ENCODE results near the gene CCDC28A. TPM values are rescaled to one million over a fixed set of nuclear protein-coding genes. Genes with fewer than 3 reads are reported as not detected.
"Not testable (repeated sequence)": the region's sequence is repeated elsewhere in the genome, so short reads cannot be mapped to it uniquely, and the experiment has no call there.

CCDC28A gene
- total RNA-seq: 10.2 and 12.1 TPM in 2 replicates

DNA sequence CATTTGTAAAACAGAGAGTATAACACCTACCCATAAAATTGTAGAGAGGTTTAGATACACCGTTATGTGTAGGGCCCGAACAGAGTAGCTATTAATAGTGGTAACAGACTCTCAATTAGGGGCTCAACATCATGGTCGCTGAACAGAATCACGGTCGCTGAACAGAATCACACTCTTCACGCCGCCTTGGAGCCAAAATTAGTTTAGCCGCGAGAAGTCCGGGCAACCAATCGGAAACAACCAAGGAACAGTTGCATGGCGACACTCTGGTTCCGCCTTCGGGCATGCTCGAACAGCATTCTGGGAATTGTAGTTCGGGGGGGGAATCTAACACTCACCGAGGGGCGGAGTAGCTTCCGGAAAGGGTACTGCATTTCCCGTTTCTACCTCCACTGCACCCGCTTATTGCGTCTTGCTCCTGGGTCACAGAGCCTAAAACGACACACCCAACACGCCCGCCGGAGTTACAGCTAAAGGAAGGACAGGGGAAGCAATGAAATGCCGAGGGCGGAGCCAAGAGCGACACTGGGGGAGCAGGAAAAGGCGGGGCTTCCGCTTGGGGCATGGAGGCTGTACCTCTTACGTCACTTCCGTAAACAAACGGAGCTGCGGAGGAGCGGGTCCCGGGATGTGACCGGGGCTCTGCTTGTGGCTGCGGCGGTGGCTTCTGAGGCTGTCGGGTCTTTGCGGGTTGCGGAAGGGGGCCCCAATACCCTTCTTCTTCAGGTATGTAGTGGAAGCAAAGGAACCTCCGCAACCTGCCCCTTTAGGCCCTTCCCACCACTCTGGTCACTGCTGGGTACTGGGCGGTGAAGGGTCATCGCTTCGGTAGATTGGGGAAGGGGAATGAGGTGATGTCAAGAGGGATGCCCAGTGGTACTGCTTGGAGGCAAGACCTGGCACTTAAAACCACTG lies at the start of gene CCDC28A:
Gene CCDC28A, plus strand, starts transcription at position 593 of the 915 bp plus-strand sequence. CDS start 2,352 bp downstream, outside the sequence.
- peak; percentile 90 for DNase-seq (ENCODE audit: extremely low read depth, low read depth, low spot score)

DNA sequence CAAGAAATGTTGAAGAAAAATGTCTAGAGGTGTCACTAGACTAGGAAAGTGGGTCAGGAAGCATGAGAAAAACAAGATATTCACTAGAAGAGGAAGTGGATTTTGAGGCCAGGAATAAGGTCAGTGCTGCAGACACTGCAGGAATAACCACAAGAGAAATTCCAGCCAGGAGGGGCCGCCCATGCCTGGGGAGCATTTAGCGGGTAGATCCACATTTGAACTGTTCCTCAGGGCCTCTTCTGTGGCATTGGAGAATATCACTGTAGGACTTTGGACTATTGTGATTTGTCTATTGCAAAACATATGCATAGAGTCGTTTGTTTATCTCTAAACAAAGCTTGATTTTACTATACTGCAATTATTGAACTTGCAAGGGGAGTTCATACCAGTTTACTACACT lies 49.6 kb upstream of the CCDC28A start:
- no peak for DNase-seq (ENCODE audit: extremely low read depth, low read depth, low spot score)

DNA sequence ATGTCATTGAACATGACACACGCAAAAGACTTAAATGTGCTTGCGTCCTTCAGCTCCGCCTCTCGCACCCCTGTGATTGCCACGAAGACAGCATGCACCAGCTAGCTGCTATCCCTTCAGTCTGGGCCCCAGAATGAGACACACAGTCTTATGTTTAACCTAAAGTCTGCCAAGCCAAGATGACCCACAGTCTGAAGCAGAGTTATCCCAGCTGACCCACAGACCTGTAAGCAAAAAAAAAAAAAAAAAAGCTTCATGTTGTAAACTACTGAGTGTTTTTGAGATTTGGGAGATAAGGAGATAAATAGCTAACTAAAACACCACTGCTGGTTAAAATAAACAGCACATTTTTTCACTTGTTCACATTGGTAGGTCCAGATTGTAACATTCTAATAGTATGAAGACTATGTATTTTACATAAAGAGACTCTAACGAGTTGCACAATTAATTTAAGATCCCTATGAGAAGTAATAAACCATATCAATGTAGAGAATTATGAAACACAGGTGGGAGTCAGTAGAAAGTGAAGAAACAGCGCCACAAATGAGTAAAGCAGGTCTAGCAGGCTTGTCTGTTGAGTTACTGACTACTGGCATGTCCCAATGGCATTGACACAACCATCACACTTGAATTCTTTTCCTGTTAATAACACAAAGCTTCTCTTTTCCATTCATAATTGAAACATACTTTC lies 47.4 kb upstream of the CCDC28A start:
- DNase-seq (ENCODE audit: extremely low read depth, low read depth, low spot score): no peak

DNA sequence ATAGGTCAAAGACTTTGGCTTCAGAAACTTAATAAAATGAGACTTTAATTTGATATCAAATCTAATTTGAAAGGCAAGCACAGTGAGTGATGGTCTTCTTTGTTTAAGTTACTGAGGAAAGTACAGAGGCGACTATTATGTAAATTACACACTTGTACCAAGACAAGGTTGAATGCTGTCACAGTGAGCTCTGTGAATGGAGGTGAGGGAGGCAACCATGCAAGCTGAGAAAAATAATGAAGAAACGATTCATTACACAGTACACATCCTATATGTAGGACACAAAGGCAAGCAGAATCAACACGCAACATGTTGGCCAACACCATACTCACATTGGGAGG lies 46.8 kb upstream of the CCDC28A start:
- DNase-seq (ENCODE audit: extremely low read depth, low read depth, low spot score): no peak

DNA sequence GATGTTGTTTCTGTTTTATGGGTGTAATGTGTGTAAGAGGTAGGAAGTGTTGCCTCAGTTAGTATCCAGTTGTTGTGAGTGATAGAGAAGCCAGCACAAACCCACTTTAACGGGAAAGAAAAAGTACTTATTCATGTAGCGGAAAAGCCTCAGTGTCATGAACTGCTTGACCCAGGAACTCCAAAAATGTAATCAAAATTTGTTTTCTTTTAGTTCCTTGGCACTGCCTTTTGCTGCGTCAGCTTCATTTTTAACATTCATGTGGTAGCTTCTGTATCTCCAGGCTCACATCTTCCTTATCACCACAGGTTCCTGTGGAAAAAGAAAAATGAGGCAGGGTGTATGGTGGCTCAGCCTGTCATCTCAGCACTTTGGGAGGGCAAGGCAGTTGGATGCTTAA lies 46.4 kb upstream of the CCDC28A start:
- DNase-seq (ENCODE audit: extremely low read depth, low read depth, low spot score): no peak

DNA sequence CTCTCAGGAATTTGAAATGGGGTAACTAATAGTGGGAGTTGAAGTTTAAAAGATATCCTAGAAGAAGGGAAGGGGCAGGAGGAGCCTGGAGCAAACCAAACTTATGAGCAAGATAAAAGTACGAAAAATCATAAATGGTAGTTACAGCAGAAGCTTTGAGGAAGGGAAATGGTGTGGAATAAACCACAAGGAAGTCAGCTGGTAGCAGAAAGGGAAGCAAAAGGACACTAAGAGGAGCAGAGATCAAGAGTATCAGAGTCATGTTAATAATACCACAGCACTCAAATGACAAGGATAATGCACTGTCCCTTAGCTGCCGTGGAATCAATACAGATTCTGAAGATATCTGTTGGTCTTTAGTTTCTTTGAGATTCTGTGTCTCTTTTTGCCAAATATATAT lies 44.9 kb upstream of the CCDC28A start:
- no peak for DNase-seq (ENCODE audit: extremely low read depth, low read depth, low spot score)

DNA sequence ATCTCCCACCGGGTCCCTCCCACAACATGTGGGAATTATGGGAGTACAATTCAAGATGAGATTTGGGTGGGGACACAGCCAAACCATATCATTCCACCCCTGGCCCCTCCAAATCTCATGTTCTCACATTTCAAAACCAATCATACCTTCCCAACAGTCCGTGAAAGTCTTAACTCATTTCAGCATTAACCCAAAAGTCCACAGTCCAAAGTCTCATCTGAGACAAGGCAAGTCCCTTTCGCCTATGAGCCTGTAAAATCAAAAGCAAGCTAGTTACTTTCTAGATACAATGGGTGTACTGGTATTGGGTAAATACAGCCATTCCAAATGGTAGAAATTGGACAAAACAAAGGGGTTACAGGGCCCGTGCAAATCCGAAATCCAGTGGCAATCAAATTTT lies 43.5 kb upstream of the CCDC28A start:
- DNase-seq (ENCODE audit: extremely low read depth, low read depth, low spot score): not testable (repeated sequence)

DNA sequence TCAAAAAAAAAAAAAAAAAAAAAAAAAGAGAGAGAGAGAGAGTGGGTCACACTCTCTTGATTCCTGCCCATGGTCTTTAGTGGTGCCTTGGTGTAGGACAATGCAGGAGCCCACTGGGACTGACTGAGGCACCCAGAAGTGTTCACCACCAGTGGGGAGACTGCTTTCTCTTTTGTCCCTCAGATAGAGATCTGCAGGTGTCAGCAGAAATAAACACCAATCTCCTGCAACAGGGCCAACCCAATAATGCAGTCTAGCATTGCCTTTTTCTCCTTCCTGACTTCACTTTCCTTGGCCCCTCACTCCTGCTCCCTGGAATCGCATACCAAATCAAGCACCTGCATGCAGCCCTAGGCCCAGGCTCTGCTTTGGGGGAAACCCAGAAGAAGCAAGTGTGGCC lies 39.0 kb upstream of the CCDC28A start:
- no peak for DNase-seq (ENCODE audit: extremely low read depth, low read depth, low spot score)

DNA sequence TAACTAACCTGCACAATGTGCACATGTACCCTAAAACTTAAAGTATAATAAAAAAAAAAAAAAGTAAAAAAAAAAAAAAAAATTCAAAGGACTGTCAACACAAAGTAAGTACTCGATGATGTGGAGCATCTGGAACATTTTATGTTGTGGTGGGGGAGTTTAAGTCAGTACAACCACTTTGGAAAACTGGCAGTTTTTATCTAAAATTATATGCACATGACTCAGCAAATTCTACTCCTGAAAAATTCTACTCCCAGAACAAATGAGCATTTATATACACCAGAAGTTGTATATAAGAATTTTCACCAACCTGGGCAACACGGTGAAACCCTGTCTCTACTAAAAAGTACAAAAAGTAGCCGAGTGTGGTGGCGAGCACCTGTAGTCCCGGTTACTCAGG lies 36.9 kb upstream of the CCDC28A start:
- no peak for DNase-seq (ENCODE audit: extremely low read depth, low read depth, low spot score)

DNA sequence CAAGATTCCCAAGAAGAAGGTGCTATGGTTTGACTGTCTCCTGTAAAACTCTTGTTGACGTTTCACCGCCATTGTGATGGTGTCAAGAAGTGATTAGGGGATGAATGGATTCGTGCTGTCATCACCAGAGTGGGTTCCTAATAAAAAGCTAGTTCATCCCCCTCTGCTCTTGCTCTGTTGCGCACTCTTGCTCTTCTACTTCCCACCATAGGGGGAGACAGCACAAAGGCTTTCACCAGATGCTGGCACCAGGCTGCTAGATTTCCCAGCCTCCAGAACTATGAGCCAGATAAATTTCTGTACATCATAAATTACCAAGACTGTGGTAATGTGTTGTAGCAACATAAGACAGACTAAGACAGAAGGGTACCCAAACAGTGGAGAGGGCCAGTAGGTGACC lies 21.6 kb upstream of the CCDC28A start:
- no peak for DNase-seq (ENCODE audit: extremely low read depth, low read depth, low spot score)

DNA sequence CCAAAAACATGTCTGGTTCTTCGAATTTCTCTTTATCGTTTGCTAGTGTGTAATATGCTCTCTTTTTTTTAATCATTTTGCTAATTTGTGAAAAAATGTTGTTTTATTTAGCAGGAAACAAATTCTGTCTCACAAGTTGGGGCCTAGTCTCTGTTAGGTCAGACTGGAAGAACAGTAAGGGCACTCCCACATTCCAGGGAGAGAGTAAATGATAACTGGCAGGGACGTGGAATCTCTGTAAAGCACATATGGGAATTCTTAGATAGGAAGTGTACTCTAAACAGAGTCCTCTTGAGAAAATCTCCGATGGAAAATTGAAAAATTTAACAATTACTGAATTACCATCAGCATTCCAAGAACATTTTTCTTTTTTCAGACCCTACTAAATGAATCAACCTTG lies 16.4 kb upstream of the CCDC28A start:
- no peak for DNase-seq (ENCODE audit: extremely low read depth, low read depth, low spot score)

DNA sequence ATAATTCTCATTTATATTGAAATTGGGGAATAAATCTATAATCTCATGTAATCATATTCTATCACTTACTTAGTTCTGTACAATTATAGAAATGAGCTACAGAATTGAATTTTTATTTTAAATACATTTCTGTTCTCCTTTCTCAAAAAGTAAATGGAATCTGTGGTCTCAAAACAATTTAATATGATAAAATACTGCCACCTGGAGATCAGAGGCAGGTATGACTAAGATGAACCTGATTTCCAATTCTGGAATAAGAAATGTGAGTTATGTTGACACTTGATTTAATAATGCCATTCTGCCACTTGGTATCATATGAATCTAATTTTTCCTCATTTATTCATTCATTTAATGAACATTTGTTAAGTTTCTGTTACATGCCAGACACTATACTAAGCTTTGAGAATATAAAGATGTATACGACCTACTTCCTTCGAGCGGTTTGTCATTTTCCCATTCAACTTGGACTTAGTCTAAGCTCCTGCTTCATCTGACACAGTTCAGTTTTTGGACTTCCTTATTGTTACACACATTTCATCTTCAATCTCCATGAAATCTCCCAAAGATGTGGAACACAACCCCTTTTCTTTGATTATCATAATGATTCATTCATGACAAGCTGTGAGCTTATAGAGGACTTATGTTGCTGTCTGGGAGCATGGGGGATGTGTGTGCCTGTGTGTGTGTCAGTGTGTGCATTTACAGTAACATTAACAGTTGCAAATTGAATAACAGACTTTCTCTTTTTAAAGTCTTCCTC lies 7.5 kb upstream of the CCDC28A start:
- no peak for DNase-seq (ENCODE audit: extremely low read depth, low read depth, low spot score)

DNA sequence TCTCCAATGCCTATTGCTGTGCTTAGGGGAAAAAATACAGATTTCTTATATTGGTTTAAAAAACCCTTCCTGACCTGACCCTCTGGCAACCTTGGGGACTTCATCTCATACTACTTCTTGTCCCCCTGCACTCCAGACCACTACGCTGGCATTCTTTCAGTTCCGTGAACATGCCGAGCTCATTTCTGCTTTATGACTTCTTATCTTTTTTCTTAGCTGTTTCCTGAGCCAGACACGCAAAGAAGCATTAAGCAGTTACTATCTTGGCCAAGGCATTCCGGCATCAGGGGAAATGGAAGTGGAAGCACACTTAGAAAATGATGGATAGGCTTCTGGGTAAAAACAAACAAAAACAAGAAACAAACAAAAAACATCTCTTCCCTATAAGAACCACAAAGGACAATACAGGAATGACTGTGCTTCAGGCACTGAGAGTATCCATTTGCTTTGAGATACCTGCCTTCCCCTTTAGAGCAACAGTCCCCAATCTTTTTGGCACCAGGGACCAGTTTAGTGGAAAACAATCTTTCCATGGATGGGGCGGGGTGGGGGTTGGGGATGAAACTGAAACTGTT lies 4.4 kb upstream of the CCDC28A start:
- peak; percentile 56 for DNase-seq (ENCODE audit: extremely low read depth, low read depth, low spot score)

DNA sequence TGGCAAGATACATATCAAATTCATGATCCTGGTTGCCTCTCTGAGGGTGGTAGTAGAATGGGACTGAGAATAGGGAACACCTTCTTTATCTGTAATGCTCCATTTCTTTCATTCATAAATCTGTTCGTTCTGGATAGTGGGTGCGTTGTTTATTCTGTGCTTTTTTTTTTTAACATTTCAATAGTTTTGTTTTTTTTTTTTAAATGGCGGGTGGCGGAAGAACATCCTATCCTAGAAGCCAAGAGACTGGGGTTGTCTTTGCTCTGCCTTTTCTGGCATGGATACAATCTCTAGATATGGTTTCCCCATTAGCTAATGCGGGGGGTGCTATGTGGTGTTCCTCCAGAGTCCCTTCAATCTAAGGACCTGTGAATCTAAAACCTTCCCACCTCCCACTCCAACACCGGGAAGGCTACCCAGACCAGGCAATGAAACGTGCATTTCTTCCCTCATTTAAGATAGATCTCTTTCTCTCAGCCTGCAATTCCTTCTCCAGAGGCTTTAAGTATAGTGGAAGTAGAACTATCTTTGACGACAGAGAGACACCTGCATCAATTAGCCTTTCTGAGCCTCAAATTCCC lies 883 bp upstream of the CCDC28A start:
- DNase-seq (ENCODE audit: extremely low read depth, low read depth, low spot score): no peak

DNA sequence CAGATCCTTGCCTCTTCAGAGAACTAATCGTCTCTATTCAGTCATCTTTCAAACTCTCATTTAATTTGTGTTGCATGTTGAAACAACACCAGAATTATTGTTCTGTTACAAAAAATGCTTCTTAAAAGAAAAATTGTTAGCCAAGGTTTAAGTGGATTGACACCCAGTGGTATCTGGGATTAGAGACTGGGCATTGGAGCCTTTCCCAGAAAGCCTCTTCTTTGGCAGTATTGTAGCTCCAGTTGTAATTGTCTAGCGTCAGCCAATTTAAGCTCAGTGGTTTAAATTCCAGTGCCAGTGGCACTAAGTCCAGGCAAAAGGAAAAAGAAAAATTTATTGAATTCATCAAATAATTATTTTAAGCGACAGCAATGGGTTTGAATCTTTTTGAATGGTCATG lies 801 bp downstream of the CCDC28A start:
- no peak for DNase-seq (ENCODE audit: extremely low read depth, low read depth, low spot score)

DNA sequence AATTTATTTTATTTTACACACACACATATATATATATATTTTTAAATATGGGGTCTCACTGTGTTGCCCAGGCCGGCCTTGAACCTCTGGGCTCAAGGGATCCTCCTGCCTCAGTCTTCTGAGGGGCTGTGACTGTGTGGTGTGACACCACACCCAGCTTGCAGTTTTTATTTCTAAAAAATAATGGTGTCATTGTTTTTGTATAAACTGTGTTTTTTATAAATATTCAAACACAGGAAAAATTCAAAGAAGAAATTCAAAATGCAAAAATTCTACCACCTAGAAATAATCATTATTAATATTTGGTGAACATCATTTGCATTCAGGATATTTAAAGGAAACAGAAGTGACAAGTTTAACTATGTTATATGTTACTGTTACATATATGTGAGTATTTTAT lies 3.1 kb downstream of the CCDC28A start:
- no peak for DNase-seq (ENCODE audit: extremely low read depth, low read depth, low spot score)

DNA sequence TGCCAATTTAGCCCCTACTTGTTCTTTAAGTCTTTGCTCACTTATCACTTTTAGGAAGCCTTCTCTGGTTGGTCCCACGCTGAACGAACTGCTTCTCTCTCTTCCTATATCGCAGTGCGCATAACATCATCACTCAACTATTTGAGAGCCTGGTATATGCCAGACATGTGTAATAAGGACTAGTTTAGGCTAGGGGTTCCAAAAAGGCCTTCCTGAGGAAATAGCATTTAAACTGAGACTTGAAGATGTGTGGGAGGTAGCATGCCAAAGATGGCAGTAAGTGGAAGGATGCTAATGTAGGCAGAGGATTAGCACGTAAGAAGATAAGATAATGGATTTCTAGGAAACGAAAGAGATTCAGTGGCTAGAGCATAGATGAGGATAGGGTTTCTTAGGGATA lies 4.8 kb downstream of the CCDC28A start:
- no peak for DNase-seq (ENCODE audit: extremely low read depth, low read depth, low spot score)

DNA sequence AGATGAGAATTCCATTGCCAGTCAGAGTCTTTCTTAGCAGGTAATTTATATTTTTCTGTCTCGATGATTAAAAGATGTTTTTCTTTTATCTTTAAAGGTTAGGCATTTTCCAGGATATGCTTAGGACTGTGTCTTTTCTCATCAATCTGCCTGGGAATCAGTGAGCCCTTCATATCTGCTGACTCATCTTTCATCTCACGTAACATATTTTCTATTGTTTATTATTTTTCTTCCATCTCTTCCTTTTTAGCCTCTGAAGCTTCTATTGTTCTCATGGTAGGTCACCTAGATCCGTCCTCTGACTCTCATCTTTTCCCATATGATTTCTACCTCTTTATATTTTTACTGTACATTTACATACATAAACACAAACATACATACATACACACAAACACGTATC lies 8.7 kb downstream of the CCDC28A start:
- DNase-seq (ENCODE audit: extremely low read depth, low read depth, low spot score): no peak

DNA sequence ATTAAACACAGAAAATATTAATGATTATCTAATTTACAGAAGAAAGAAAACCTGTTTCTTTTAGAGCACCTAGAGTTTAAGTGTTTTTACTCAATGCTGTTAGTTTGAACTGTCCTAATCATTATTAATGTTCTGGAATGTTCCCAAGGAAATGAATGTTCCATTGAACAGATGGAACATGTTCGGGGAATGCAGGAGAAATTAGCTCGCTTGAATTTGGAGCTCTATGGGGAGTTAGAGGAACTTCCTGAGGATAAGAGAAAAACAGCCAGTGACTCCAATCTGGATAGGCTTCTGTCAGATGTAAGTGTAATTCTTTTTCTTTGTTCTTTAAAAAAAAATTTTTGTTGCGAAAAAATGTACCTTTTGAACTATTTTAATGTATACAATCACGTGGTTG lies 11.5 kb downstream of the CCDC28A start:
- DNase-seq (ENCODE audit: extremely low read depth, low read depth, low spot score): no peak

DNA sequence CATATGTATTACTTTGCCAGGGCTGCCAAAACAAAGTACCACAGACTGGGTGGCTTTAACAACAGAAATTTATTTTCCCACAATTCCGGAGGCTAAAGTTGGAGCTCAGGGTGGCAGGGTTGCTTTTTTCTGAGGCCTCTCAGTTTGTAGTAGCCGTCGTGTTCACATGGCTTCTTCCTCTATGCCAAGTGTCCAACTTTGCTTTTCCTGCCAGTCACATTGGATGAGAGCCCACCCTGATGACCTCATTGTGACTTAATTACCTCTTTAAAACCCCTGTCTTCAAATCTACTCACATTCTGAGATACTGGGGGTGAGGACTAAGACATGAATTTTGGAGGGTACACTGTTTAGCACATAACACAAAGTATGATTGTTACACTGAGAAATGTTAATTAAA lies 12.4 kb downstream of the CCDC28A start:
- no peak for DNase-seq (ENCODE audit: extremely low read depth, low read depth, low spot score)

DNA sequence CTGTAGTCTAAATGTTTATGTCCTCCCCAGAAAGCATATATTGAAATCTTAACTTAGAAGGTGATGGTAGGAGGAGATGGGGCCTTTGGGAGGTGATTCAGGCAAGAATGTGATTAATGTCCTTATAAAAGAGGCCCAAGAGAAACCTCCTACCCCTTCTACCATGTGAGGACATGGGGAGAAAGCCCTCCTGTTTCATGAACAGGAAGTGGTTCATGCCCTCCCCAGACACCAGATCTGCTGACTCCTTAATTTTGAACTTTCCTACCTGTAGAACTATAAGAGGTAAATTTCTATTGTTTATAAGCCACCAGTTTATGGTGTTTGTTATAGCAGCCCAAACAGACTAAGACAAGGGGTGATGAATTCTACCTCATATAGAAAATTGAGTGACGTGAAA lies 13.6 kb downstream of the CCDC28A start:
- DNase-seq (ENCODE audit: extremely low read depth, low read depth, low spot score): no peak

Measured in glomerular endothelial cell (primary cell).